HG02571 (cell line): Measurements from ENCODE around the gene HYLS1.
"Not testable (repeated sequence)": the region's sequence is repeated elsewhere in the genome, so short reads cannot be mapped to it uniquely, and the experiment has no call there.

Source experiments
- ATAC-seq: cut with Tn5 transposase; IDR thresholded peaks from one replicate; pipeline ENCODE4 v1.9.1; 2021; ENCODE audit warnings: mild to moderate bottlenecking, moderate library complexity; ENCODE audit not compliant: unreplicated experiment

The HYLS1 gene

GRCh38 chr11:125887373-125888324, at the start of gene HYLS1:
Gene HYLS1, plus strand, starts transcription at chr11:125887668. Its CDS starts 11,701 bp downstream, at chr11:125899369.
- ATAC-seq = peak; percentile 87

- ATAC-seq = no peak
Measured at GRCh38 chr11:125842321-125842948, 45.0 kb upstream of the HYLS1 start.

GRCh38 chr11:125846188-125846587, 41.3 kb upstream of the HYLS1 start:
- ATAC-seq = no peak

GRCh38 chr11:125857670-125858069, 29.8 kb upstream of the HYLS1 start:
- not testable (repeated sequence) for ATAC-seq

GRCh38 chr11:125862786-125863185, 24.7 kb upstream of the HYLS1 start:
- ATAC-seq = not testable (repeated sequence)

- ATAC-seq = not testable (repeated sequence)
Measured at GRCh38 chr11:125865354-125865753, 22.1 kb upstream of the HYLS1 start.

GRCh38 chr11:125869521-125869920, 17.9 kb upstream of the HYLS1 start:
- ATAC-seq = no peak

- ATAC-seq = no peak
Measured at GRCh38 chr11:125871391-125872137, 15.9 kb upstream of the HYLS1 start.

- no peak for ATAC-seq
Measured at GRCh38 chr11:125872138-125872491, 15.4 kb upstream of the HYLS1 start.

- no peak for ATAC-seq
Measured at GRCh38 chr11:125873881-125874555, 13.4 kb upstream of the HYLS1 start.

GRCh38 chr11:125874556-125875124, 12.8 kb upstream of the HYLS1 start:
- no peak for ATAC-seq

GRCh38 chr11:125881291-125881690, 6.2 kb upstream of the HYLS1 start:
- no peak for ATAC-seq

- ATAC-seq = no peak
Measured at GRCh38 chr11:125883375-125883774, 4.1 kb upstream of the HYLS1 start.

- peak; percentile 40 for ATAC-seq
Measured at GRCh38 chr11:125886997-125887372, 483 bp upstream of the HYLS1 start.

- no peak for ATAC-seq
Measured at GRCh38 chr11:125890447-125891100, 3.1 kb downstream of the HYLS1 start.

GRCh38 chr11:125892071-125892470, 4.6 kb downstream of the HYLS1 start:
- no peak for ATAC-seq

GRCh38 chr11:125892994-125893393, 5.5 kb downstream of the HYLS1 start:
- ATAC-seq = no peak

GRCh38 chr11:125901872-125902271, 14.4 kb downstream of the HYLS1 start:
- ATAC-seq = no peak

GRCh38 chr11:125902277-125902926, 14.9 kb downstream of the HYLS1 start:
- no peak for ATAC-seq
